Measurements from ENCODE around the gene ANGPTL8.
A peak's percentile ranks its signal among the peaks of the same experiment; 100 is the strongest.

The ANGPTL8 gene

DNA sequence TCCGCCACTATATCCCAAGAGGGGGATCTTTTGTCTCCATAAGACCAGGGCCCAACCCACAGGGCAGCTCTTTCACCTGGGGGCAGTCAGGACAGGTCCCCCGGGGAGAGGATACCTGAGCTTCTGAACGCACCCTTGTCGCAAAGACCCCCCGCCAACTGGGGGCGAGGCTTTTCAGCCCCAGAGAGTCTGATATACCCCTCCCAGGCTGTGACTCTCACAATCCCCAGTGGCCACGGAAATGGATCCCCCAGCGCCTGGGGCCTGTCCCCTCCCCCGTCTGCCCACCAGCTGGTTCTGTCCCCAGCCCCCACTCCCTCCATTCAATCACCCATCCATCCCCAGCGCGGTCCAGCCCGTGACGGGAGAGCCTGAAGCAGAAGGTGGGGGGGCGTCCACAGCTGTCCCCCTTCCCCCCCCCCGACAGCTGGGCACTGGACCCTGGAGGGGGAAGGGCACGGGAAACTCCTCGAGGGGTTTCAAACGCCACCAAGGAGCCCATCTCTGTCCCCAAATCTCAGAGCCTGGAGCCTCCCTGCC lies 22.1 kb downstream of the ANGPTL8 start:
- DNase-seq (ENCODE audit: low spot score): no peak
- Histone ChIP-seq H3K27ac (ENCODE audit: poor library complexity, severe bottlenecking) (peak overlapping the region; percentile 63), H3K4me1 (ENCODE audit: insufficient read depth, poor library complexity, severe bottlenecking) (peaks cover 19% of the 10 kb centered on the region), H3K36me3 (ENCODE audit: low read depth) (no peaks in the 10 kb centered on the region), H3K9me3 (ENCODE audit: severe bottlenecking) (no peaks in the 10 kb centered on the region), H3K4me3 (ENCODE audit: severe bottlenecking) (peak overlapping the region; percentile 95), H3K27me3 (ENCODE audit: insufficient read depth, poor library complexity, severe bottlenecking) (no peaks in the 10 kb centered on the region)
- TF ChIP-seq, protein P1, sequence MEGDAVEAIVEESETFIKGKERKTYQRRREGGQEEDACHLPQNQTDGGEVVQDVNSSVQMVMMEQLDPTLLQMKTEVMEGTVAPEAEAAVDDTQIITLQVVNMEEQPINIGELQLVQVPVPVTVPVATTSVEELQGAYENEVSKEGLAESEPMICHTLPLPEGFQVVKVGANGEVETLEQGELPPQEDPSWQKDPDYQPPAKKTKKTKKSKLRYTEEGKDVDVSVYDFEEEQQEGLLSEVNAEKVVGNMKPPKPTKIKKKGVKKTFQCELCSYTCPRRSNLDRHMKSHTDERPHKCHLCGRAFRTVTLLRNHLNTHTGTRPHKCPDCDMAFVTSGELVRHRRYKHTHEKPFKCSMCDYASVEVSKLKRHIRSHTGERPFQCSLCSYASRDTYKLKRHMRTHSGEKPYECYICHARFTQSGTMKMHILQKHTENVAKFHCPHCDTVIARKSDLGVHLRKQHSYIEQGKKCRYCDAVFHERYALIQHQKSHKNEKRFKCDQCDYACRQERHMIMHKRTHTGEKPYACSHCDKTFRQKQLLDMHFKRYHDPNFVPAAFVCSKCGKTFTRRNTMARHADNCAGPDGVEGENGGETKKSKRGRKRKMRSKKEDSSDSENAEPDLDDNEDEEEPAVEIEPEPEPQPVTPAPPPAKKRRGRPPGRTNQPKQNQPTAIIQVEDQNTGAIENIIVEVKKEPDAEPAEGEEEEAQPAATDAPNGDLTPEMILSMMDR (IDR thresholded peaks at IDR 0.05; ENCODE audit: poor library complexity, severe bottlenecking): no peak
- no peak for ATAC-seq (ENCODE audit: low read depth)

DNA sequence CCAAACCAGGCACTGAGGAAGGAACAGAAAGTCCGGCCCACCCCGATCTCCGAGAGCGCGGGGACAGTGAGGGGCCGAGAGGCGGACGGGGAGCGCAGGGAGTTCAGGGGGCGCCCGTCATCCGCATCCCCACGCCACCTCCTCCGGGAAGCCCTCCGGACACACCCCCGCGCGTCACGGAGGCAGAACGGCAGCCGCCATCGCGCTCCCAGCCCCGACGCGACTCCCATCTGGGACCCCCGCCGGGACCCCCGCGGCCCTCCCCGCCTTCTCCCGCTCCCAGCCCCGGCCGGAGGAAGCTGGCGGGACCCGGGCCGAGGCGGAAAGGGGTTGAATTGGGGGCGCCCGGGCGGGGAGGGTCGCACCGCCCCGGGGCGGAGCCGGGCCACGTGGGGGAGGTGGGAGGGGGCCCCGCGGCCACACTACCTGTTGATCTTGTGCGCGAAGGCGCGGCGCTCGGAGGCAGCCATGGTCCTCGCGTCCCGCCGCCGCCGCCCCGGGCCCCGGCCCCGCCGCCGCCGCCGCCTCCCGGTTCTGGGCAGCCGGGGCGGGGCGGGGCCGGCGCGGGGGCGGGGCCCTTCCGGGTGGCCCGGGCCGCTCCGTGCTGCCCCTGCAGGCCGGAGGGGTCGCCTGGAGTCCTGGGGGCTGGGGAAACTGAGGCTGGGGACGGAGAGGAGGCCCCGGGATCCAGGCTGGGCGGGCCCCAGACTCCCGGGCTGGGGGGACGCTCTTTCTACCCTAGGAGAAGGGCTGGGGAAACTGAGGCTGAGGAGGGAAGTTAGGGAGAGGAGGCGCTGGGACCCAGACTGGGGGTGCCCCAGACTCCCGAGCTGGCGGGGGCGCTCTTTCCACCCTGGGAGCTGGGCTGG lies 22.8 kb downstream of the ANGPTL8 start, which contains the start of gene DOCK6:
TSS of gene DOCK6 (minus strand) at position 554 of the 869 bp plus-strand sequence. CDS start at position 470, 84 bp downstream.
- Histone ChIP-seq H3K27me3 (ENCODE audit: insufficient read depth, poor library complexity, severe bottlenecking) (no peaks in the 10 kb centered on the region), H3K4me1 (ENCODE audit: insufficient read depth, poor library complexity, severe bottlenecking) (peaks cover 19% of the 10 kb centered on the region), H3K27ac (ENCODE audit: poor library complexity, severe bottlenecking) (peak within 1 kb of the TSS; percentile 63), H3K4me3 (ENCODE audit: severe bottlenecking) (peak within 1 kb of the TSS; percentile 95), H3K9me3 (ENCODE audit: severe bottlenecking) (no peaks in the 10 kb centered on the region), H3K36me3 (ENCODE audit: low read depth) (no peaks in the 10 kb centered on the region)
- TF ChIP-seq, protein P1 (IDR thresholded peaks at IDR 0.05; ENCODE audit: poor library complexity, severe bottlenecking): peak; percentile 74
- ATAC-seq (ENCODE audit: low read depth) (no peak; the same call in 2 of the 3 replicates), DNase-seq (ENCODE audit: low spot score) (no peak)

DNA sequence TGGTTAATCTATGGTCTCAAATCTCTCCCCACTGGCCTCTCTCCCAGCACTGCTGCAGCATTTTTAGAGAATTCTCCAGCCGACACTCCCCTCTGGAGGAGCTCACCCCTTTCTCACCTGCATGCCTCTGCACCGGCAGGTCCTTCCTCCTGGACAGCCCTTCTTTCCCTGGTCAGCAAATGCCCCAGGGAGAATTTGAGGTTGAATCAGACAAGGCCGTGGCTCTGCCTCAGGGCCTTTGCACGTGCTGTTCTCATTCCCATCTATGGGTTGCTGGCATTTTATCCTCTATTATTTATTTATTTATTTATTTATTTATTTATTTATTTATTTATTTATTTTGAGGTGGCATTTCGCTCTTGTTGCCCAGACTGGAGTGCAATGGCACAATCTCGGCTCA lies 24.3 kb downstream of the ANGPTL8 start:
- Histone ChIP-seq H3K4me1 (ENCODE audit: insufficient read depth, poor library complexity, severe bottlenecking) (peaks cover 19% of the 10 kb centered on the region), H3K9me3 (ENCODE audit: severe bottlenecking) (no peaks in the 10 kb centered on the region), H3K27ac (ENCODE audit: poor library complexity, severe bottlenecking) (peak overlapping the region; percentile 98), H3K36me3 (ENCODE audit: low read depth) (no peaks in the 10 kb centered on the region), H3K27me3 (ENCODE audit: insufficient read depth, poor library complexity, severe bottlenecking) (no peaks in the 10 kb centered on the region), H3K4me3 (ENCODE audit: severe bottlenecking) (no peak overlapping the region)
- TF ChIP-seq, protein P1 (IDR thresholded peaks at IDR 0.05; ENCODE audit: poor library complexity, severe bottlenecking): no peak
- no peak for ATAC-seq (ENCODE audit: low read depth)
- DNase-seq (ENCODE audit: low spot score): no peak

DNA sequence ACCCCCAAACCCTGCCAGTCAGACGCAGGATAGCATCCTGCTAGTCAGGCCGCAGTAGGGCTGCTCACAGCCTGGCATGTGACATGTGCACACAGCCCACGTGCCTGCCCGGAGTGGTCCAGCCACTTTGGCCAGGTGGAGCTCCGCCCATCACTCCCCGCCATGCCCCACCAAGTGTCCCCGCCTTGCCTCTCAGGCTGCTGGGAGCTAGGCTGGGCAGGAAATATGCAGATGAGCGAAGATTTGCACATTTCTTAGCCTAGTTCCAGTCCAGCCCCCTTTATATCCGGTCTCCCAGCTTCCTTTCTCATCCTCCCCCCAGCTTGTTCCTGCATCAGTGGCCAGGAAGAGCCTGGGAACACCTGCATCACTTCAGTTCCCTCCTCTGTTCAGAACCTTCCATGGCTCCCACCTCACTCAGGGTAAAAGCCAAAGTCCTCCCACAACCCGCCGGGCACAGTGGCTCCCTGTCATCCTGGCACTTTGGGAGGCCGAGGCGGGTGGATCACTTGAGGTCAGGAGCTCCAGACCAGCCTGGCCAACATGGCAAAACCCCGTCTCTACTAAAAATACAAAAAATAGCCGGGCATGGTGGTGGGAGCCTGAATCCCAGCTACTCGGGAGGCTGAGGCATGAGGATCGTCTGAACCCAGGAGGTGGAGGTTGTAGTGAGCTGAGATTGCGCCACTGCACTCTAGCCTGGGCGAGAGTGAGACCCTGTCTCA lies 25.2 kb downstream of the ANGPTL8 start:
- Histone ChIP-seq H3K4me1 (ENCODE audit: insufficient read depth, poor library complexity, severe bottlenecking) (peaks cover 26% of the 10 kb centered on the region), H3K9me3 (ENCODE audit: severe bottlenecking) (no peaks in the 10 kb centered on the region), H3K4me3 (ENCODE audit: severe bottlenecking) (no peak overlapping the region), H3K27me3 (ENCODE audit: insufficient read depth, poor library complexity, severe bottlenecking) (no peaks in the 10 kb centered on the region), H3K36me3 (ENCODE audit: low read depth) (no peaks in the 10 kb centered on the region), H3K27ac (ENCODE audit: poor library complexity, severe bottlenecking) (peak overlapping the region; percentile 98)
- ATAC-seq (ENCODE audit: low read depth): peak; percentile 47
- TF ChIP-seq, protein P1 (IDR thresholded peaks at IDR 0.05; ENCODE audit: poor library complexity, severe bottlenecking): no peak
- DNase-seq (ENCODE audit: low spot score): peak; percentile 87
